ENCODE measurements around the gene FBRS. TPM values are rescaled to one million over a fixed set of nuclear protein-coding genes. Genes with fewer than 3 reads are reported as not detected.
A peak's percentile ranks its signal among the peaks of the same experiment; 100 is the strongest.

FBRS gene
- polyA plus RNA-seq (ENCODE audit: low read depth in 6 of 6): 1 to 10 TPM in 5 of 6 donors, under 1 TPM in 1; 0.88 to 9.0 (median 4.2) TPM

- Mint-ChIP-seq H3K27me3 (no peaks in the 10 kb centered on the region), H3K27ac (peak within 1 kb of the TSS; percentile 99 to 100 (median 100)), H3K4me3 (peak within 1 kb of the TSS; percentile 90 to 100 (median 99)), H3K9me3 (no peaks in the 10 kb centered on the region), H3K4me1 (peaks cover 27 to 51% (median 34%) of the 10 kb centered on the region in 3 donors), H3K36me3 (peaks cover 6 to 26% of the 10 kb centered on the region in 2 donors)
- DNase-seq (peak; percentile 100), ATAC-seq (ENCODE audit: low read depth in 2 of 2) (peak; percentile 64)
These were observed at the start of gene FBRS for GRCh38 chr16:30657866-30658730. TSS of gene FBRS (plus strand) at chr16:30658431. CDS start at chr16:30659519, 1,088 bp downstream.

GRCh38 chr16:30609002-30609925 lies 49.0 kb upstream of the FBRS start:
- Mint-ChIP-seq H3K36me3 (peaks cover 5 to 10% of the 10 kb centered on the region in 2 donors), H3K27me3 (no peaks in the 10 kb centered on the region), H3K27ac (peak overlapping the region in 5 of 6 donors; percentile 68 to 96 (median 95)), H3K9me3 (no peaks in the 10 kb centered on the region), H3K4me3 (peak overlapping the region; percentile 92 to 98 (median 93)), H3K4me1 (peaks cover 12 to 32% (median 25%) of the 10 kb centered on the region in 3 donors)
- ATAC-seq (ENCODE audit: low read depth in 2 of 2): peak; percentile 29 to 37
- DNase-seq: no peak

- peaks cover 0 to 1% of the 10 kb centered on the region in 2 donors for H3K36me3 Mint-ChIP-seq
- peak within 1 kb of the TSS; percentile 95 to 98 (median 96) for H3K27ac Mint-ChIP-seq
- peaks cover 12 to 35% (median 25%) of the 10 kb centered on the region in 3 donors for H3K4me1 Mint-ChIP-seq
- peak within 1 kb of the TSS; percentile 92 to 98 (median 93) for H3K4me3 Mint-ChIP-seq
- ATAC-seq (ENCODE audit: low read depth in 2 of 2) (peak; percentile 93), DNase-seq (peak; percentile 94)
- H3K27me3 Mint-ChIP-seq: no peaks in the 10 kb centered on the region
- no peaks in the 10 kb centered on the region for H3K9me3 Mint-ChIP-seq
These were observed 48.0 kb upstream of the FBRS start, which contains the start of gene ZNF689 for GRCh38 chr16:30609926-30610839. TSS of gene ZNF689 (minus strand) at chr16:30610389. CDS start at chr16:30610041, 348 bp downstream.

- peaks cover 8 to 13% (median 12%) of the 10 kb centered on the region in 3 donors for H3K4me1 Mint-ChIP-seq
- ATAC-seq (ENCODE audit: low read depth in 2 of 2): peak; percentile 65 to 69
- H3K9me3 Mint-ChIP-seq: no peaks in the 10 kb centered on the region
- H3K27me3 Mint-ChIP-seq: no peaks in the 10 kb centered on the region
- H3K36me3 Mint-ChIP-seq: no peaks in the 10 kb centered on the region
- DNase-seq: no peak
- H3K4me3 Mint-ChIP-seq: no peak overlapping the region
- H3K27ac Mint-ChIP-seq: no peak overlapping the region
These were observed 42.7 kb upstream of the FBRS start for GRCh38 chr16:30615358-30616091.

- Mint-ChIP-seq H3K27me3 (no peaks in the 10 kb centered on the region), H3K4me3 (no peak overlapping the region), H3K36me3 (no peaks in the 10 kb centered on the region), H3K9me3 (no peaks in the 10 kb centered on the region), H3K4me1 (peaks cover 0 to 4% (median 4%) of the 10 kb centered on the region in 3 donors), H3K27ac (no peak overlapping the region)
- ATAC-seq (ENCODE audit: low read depth in 2 of 2) (no peak), DNase-seq (no peak)
These were observed 39.0 kb upstream of the FBRS start for GRCh38 chr16:30619202-30619601.

- Mint-ChIP-seq H3K27ac (no peak overlapping the region), H3K27me3 (no peaks in the 10 kb centered on the region), H3K9me3 (no peaks in the 10 kb centered on the region)
These were observed 38.6 kb upstream of the FBRS start for GRCh38 chr16:30619638-30620037.

GRCh38 chr16:30620169-30620568 lies 38.1 kb upstream of the FBRS start:
- H3K4me1 Mint-ChIP-seq: peaks cover 0 to 4% (median 0%) of the 10 kb centered on the region in 3 donors
- no peaks in the 10 kb centered on the region for H3K9me3 Mint-ChIP-seq
- no peak overlapping the region for H3K4me3 Mint-ChIP-seq
- ATAC-seq (ENCODE audit: low read depth in 2 of 2): no peak
- DNase-seq: no peak
- no peak overlapping the region for H3K27ac Mint-ChIP-seq
- no peaks in the 10 kb centered on the region for H3K36me3 Mint-ChIP-seq
- H3K27me3 Mint-ChIP-seq: no peaks in the 10 kb centered on the region

More at GRCh38 chr16:30619638-30620037, 38.6 kb upstream of the FBRS start:
- ATAC-seq (ENCODE audit: low read depth in 2 of 2) (no peak), DNase-seq (no peak)
- Mint-ChIP-seq H3K4me1 (peaks cover 0 to 4% (median 0%) of the 10 kb centered on the region in 3 donors), H3K36me3 (no peaks in the 10 kb centered on the region), H3K4me3 (no peak overlapping the region)

GRCh38 chr16:30621765-30622164 lies 36.5 kb upstream of the FBRS start:
- Mint-ChIP-seq H3K36me3 (no peaks in the 10 kb centered on the region), H3K4me3 (no peak overlapping the region), H3K4me1 (no peaks in the 10 kb centered on the region), H3K27me3 (no peaks in the 10 kb centered on the region), H3K27ac (peak overlapping the region in 1 of 6 donors; percentile 7), H3K9me3 (no peaks in the 10 kb centered on the region)
- DNase-seq: no peak
- no peak for ATAC-seq (ENCODE audit: low read depth in 2 of 2)

- no peaks in the 10 kb centered on the region for H3K27me3 Mint-ChIP-seq
- no peak overlapping the region for H3K4me3 Mint-ChIP-seq
- peak overlapping the region in 1 of 6 donors; percentile 50 for H3K27ac Mint-ChIP-seq
- DNase-seq (no peak), ATAC-seq (ENCODE audit: low read depth in 2 of 2) (no peak)
- no peaks in the 10 kb centered on the region for H3K36me3 Mint-ChIP-seq
- no peaks in the 10 kb centered on the region for H3K4me1 Mint-ChIP-seq
- no peaks in the 10 kb centered on the region for H3K9me3 Mint-ChIP-seq
These were observed 35.7 kb upstream of the FBRS start for GRCh38 chr16:30622455-30623032.

GRCh38 chr16:30623536-30624283 lies 34.5 kb upstream of the FBRS start:
- Mint-ChIP-seq H3K4me3 (no peak overlapping the region), H3K27me3 (no peaks in the 10 kb centered on the region), H3K27ac (no peak overlapping the region), H3K36me3 (no peaks in the 10 kb centered on the region), H3K9me3 (no peaks in the 10 kb centered on the region), H3K4me1 (peaks cover 2 to 3% (median 2%) of the 10 kb centered on the region in 3 donors)
- ATAC-seq (ENCODE audit: low read depth in 2 of 2) (no peak), DNase-seq (no peak)

- no peak overlapping the region for H3K27ac Mint-ChIP-seq
- peaks cover 5 to 7% (median 6%) of the 10 kb centered on the region in 3 donors for H3K4me1 Mint-ChIP-seq
- no peak overlapping the region for H3K4me3 Mint-ChIP-seq
- no peaks in the 10 kb centered on the region for H3K27me3 Mint-ChIP-seq
- no peaks in the 10 kb centered on the region for H3K36me3 Mint-ChIP-seq
- no peak for DNase-seq
- no peaks in the 10 kb centered on the region for H3K9me3 Mint-ChIP-seq
- ATAC-seq (ENCODE audit: low read depth in 2 of 2): no peak
These were observed 32.0 kb upstream of the FBRS start for GRCh38 chr16:30626236-30626635.

All from naive B cell (primary cell).